GM12878 (cell line): ENCODE data around the gene SORBS1. TPM values are rescaled to one million over a fixed set of nuclear protein-coding genes. Genes with fewer than 3 reads are reported as not detected.

Source experiments
- ATAC-seq: fragments of 200-7000 bp; cut with Tn5 transposase; 3 replicates; pipeline ENCODE4 v1.9.1; 2020; ENCODE audit warnings: mild to moderate bottlenecking, moderate library complexity
- BruUV-seq: library from RNA; stranded (reverse); fragments of 400-500 nt; replicated peaks from 2 replicates; lab custom pipeline; 2021; lab: Mats Ljungman, UMichigan
- CTCF ChIA-PET: fragments of 300-600 bp; sonication (Branson Sonifier 250); formaldehyde crosslinking; extraction: SDS; loops from one replicate; lab custom pipeline; 2021; ENCODE audit warnings: inconsistent platforms; lab: Yijun Ruan, JAX
- POLR2A ChIA-PET: fragments of 350-600 bp; formaldehyde crosslinking; extraction: SDS; loops from one replicate; lab custom pipeline; 2021; ENCODE audit warnings: inconsistent platforms; lab: Charles Lee
- RAD21 ChIA-PET: fragments of 300-600 bp; sonication (Branson Sonifier 250); formaldehyde crosslinking; loops from one replicate; lab custom pipeline; 2023; ENCODE audit warnings: antibody characterized with exemption; ENCODE audit not compliant: unreplicated experiment; lab: Charles Lee
- SMC1A ChIA-PET: fragments of 300-600 bp; sonication (Branson Sonifier 250); formaldehyde crosslinking; loops from one replicate; lab custom pipeline; 2023; ENCODE audit not compliant: unreplicated experiment, uncharacterized antibody; lab: Charles Lee
- DNase-seq: peaks from one replicate; pipeline ENCODE4 v3.0.0-alpha.2; 2011; ENCODE audit warnings: low read depth, low spot score
- FAIRE-seq: peaks from 3 replicates; lab custom pipeline; 2011; peaks lifted over from hg19 to GRCh38; lab: Jason Lieb, UNC
- H2AFZ ChIP-seq: 2 replicates; pipeline ENCODE4 v1.6.0; 2011; ENCODE audit warnings: low read depth, low read length, control low read depth; ENCODE audit not compliant: control insufficient read depth
- H3K27ac ChIP-seq: 2 replicates; pipeline ENCODE4 v1.5.1; 2011; ENCODE audit warnings: control low read depth; ENCODE audit not compliant: control insufficient read depth, insufficient read depth
- H3K27me3 ChIP-seq, 2 experiments: replicated peaks in 1 of 2; 2 replicates each; pipeline versions ENCODE4 v1.6.0 to v1.6.1; 2011; ENCODE audit warnings: low read length in 1 of 2; ENCODE audit not compliant: control insufficient read depth in 2 of 2, insufficient read depth in 2 of 2
- H3K36me3 ChIP-seq, 2 experiments: 2 replicates each; pipeline ENCODE4 v1.5.1; 2011; ENCODE audit warnings: low read length in 1 of 2; ENCODE audit not compliant: control insufficient read depth in 2 of 2, insufficient read depth in 2 of 2
- H3K4me1 ChIP-seq: 2 replicates; pipeline ENCODE4 v1.6.1; 2011; ENCODE audit warnings: mild to moderate bottlenecking, low read length, moderate library complexity, mixed read lengths; ENCODE audit not compliant: control insufficient read depth, insufficient read depth
- H3K4me2 ChIP-seq: 2 replicates; pipeline ENCODE4 v1.6.0; 2011; ENCODE audit warnings: control low read depth; ENCODE audit not compliant: control insufficient read depth, insufficient read depth
- H3K4me3 ChIP-seq: fragments of 200-600 bp; sonication (generic); 2 replicates; pipeline ENCODE4 v1.5.1; 2016
- H3K79me2 ChIP-seq: 2 replicates; pipeline ENCODE4 v1.6.0; 2011; ENCODE audit warnings: low read length; ENCODE audit not compliant: control insufficient read depth, insufficient read depth
- H3K9ac ChIP-seq: 2 replicates; pipeline ENCODE4 v1.8.0; 2011; ENCODE audit warnings: low read length, control low read depth, mixed read lengths; ENCODE audit not compliant: control insufficient read depth, insufficient read depth
- H3K9me3 ChIP-seq: replicated peaks from 3 replicates; pipeline ENCODE4 v1.5.1; 2011; ENCODE audit warnings: mild to moderate bottlenecking, low read length; ENCODE audit not compliant: control insufficient read depth, insufficient read depth
- H4K20me1 ChIP-seq: 2 replicates; pipeline ENCODE4 v1.6.0; 2011; ENCODE audit not compliant: control insufficient read depth, insufficient read depth
- BACH1 ChIP-seq: fragments of 450-650 bp; IDR thresholded peaks from 2 replicates; pipeline ENCODE4 v1.6.1; 2017; ENCODE audit warnings: mild to moderate bottlenecking, borderline replicate concordance
- BMI1 ChIP-seq: fragments of 450-650 bp; IDR thresholded peaks from 2 replicates; pipeline ENCODE4 v1.6.1; 2016; ENCODE audit warnings: mild to moderate bottlenecking, moderate library complexity, borderline replicate concordance
- BRCA1 ChIP-seq: IDR thresholded peaks from 2 replicates; pipeline ENCODE4 v1.6.1; 2011; ENCODE audit warnings: low read depth, low read length, improper control_type of control experiment
- CHD2 ChIP-seq: IDR thresholded peaks from 2 replicates; pipeline ENCODE4 v1.6.1; 2011; ENCODE audit warnings: low read depth, low read length, improper control_type of control experiment, borderline replicate concordance
- E2F4 ChIP-seq: IDR thresholded peaks from 2 replicates; pipeline ENCODE4 v1.6.1; 2012; ENCODE audit warnings: low read depth, low read length, improper control_type of control experiment
- ESRRA ChIP-seq: IDR thresholded peaks from 2 replicates; pipeline ENCODE4 v1.6.1; 2012; ENCODE audit warnings: mild to moderate bottlenecking, low read length, improper control_type of control experiment
- GABPA ChIP-seq: IDR thresholded peaks from 2 replicates; pipeline ENCODE4 v1.6.1; 2014; ENCODE audit warnings: antibody characterized with exemption, low read depth, mild to moderate bottlenecking, inconsistent platforms
- JUNB ChIP-seq: IDR thresholded peaks from 2 replicates; pipeline ENCODE4 v1.6.1; 2016; ENCODE audit warnings: antibody characterized with exemption, mild to moderate bottlenecking
- JUND ChIP-seq: IDR thresholded peaks from 2 replicates; pipeline ENCODE4 v1.6.1; 2012; ENCODE audit warnings: low read depth, mild to moderate bottlenecking, low read length, improper control_type of control experiment, moderate library complexity
- MYC ChIP-seq: IDR thresholded peaks from 2 replicates; pipeline ENCODE4 v1.6.1; 2011; ENCODE audit warnings: mild to moderate bottlenecking, low read length, moderate library complexity, inconsistent platforms; ENCODE audit not compliant: insufficient read depth, insufficient replicate concordance, insufficient read length, severe bottlenecking
- NFYB ChIP-seq: IDR thresholded peaks from 2 replicates; pipeline ENCODE4 v1.6.1; 2011; ENCODE audit warnings: low read depth, mild to moderate bottlenecking, low read length, improper control_type of control experiment, moderate library complexity; ENCODE audit not compliant: insufficient read depth
- NR2F1 ChIP-seq: fragments of 450-650 bp; conservative IDR thresholded peaks from 2 replicates; pipeline ENCODE4 v1.6.1; 2017; ENCODE audit warnings: mild to moderate bottlenecking
- ZBTB4 ChIP-seq: fragments of 450-650 bp; formaldehyde crosslinking; IDR thresholded peaks from 2 replicates; pipeline ENCODE4 v1.4.0; 2022; ENCODE audit warnings: mild to moderate bottlenecking, moderate library complexity
- ZNF24 ChIP-seq: fragments of 450-650 bp; IDR thresholded peaks from 2 replicates; pipeline ENCODE4 v1.6.1; 2017; ENCODE audit warnings: antibody characterized with exemption, mild to moderate bottlenecking
- ZNF687 ChIP-seq: fragments of 450-650 bp; IDR thresholded peaks from 2 replicates; pipeline ENCODE4 v1.6.1; 2017; ENCODE audit warnings: mild to moderate bottlenecking, moderate library complexity
- WGBS: methylation state at CpG from one replicate; pipeline ENCODE4 v1.1.6; 2016; ENCODE audit warnings: low lambda C conversion rate; ENCODE audit not compliant: insufficient replicate concordance, insufficient coverage; ENCODE audit errors: missing lambda C conversion rate; 5-methylcytosine and 5-hydroxymethylcytosine counted together
- in situ Hi-C: fragments of 300-500 bp; cut with MboI; formaldehyde crosslinking; loops from 9 replicates; pipeline ENCODE4 v1.14.3; 2018; ENCODE audit warnings: mixed read lengths
- intact Hi-C: fragments of 100-400 bp; cut with micrococcal nuclease; formaldehyde crosslinking; loops from one replicate; pipeline ENCODE4 v1.14.2; 2022; ENCODE audit not compliant: unreplicated experiment
- polyA plus RNA-seq, 11 experiments: library from polyadenylated mRNA; depleted of rRNA in 4 of 11; unstranded in 6 of 11; stranded (reverse) in 5 of 11; fragments of >200 nt; fragmentation: Nextera tagmentation in 4 of 11; fragmentation: Illumina TruSeq in 1 of 11; extraction: Ambion mirVana in 4 of 11; extraction: Trizol in 1 of 11; gene quantifications; 1 replicate in 1 of 11; 2 replicates in 10 of 11; pipeline versions ENCODE4 v1.2.1 to v1.2.3, GENCODE V29; 2011 to 2016; ENCODE audit warnings: inconsistent platforms in 2 of 11, missing spikeins in 2 of 11, low read depth in 1 of 11
- total RNA-seq, 4 experiments: library from RNA; depleted of rRNA in 3 of 4; stranded (reverse); fragments of >200 nt in 3 of 4; fragmentation: Illumina TruSeq in 1 of 4; extraction: Trizol in 1 of 4; gene quantifications; 2 replicates each; pipeline versions ENCODE4 v1.2.1 to v1.2.3, GENCODE V29; 2013 to 2021

Gene SORBS1
- total and polyA plus RNA-seq, 10 of the 15 experiments (the other 5 are each of a cell fraction or from before 2014, with no cell fraction given) = 0.13 to 0.75 (median 0.39) TPM

GRCh38 chr10:95459446-95460045 lies 101.6 kb downstream of the SORBS1 start (continued):
- TF ChIP-seq BACH1 (no peak), ZNF24 (no peak), MYC (no peak), ESRRA (no peak)

GRCh38 chr10:95458871-95459270 lies 102.3 kb downstream of the SORBS1 start:
- in situ Hi-C loops (no loop called here), intact Hi-C loops (no loop called here)
- FAIRE-seq (no peak), DNase-seq (no peak), ATAC-seq (no peak)
- H3K4me2 ChIP-seq = no peak overlapping the region
- ChIA-PET SMC1A (interaction anchor here (0.7 to 1.0 kb wide), 2 partner anchors 16 to 18 kb away, joined by 3 to 4 read pairs; no protein-coding TSS in a partner anchor), POLR2A (interaction anchor here (0.5 to 0.7 kb wide), 3 partner anchors 47 to 465 kb away, joined by 3 read pairs; no protein-coding TSS in a partner anchor), CTCF (interaction anchor here (0.6 to 1.7 kb wide), 3 partner anchors 12 to 28 kb away, joined by 3 to 9 read pairs (median 5); no protein-coding TSS in a partner anchor), RAD21 (no interaction called here)
- H2AFZ ChIP-seq = no peak overlapping the region
- 0% methylated on average over 1 of the region's 1 CpG for WGBS
- H3K9ac ChIP-seq = no peak overlapping the region
- no peak for TF ChIP-seq BMI1
- TF ChIP-seq NFYB = no peak
- no peak for TF ChIP-seq NR2F1
- TF ChIP-seq ZNF687 = no peak
- no peak for TF ChIP-seq ZBTB4
- TF ChIP-seq BACH1 = no peak
- no peak for TF ChIP-seq BRCA1
- TF ChIP-seq CHD2 = no peak
- TF ChIP-seq GABPA = no peak
- TF ChIP-seq JUND = no peak
- TF ChIP-seq JUNB = no peak
- TF ChIP-seq E2F4 = no peak
- H3K9me3 ChIP-seq = no peaks in the 10 kb centered on the region
- BruUV-seq = no TSS peak
- H3K27me3 ChIP-seq = peaks cover 0 to 2% of the 10 kb centered on the region in 2 experiments; a peak in 2 of 4 replicates
- H3K27ac ChIP-seq = no peak overlapping the region
- H3K4me3 ChIP-seq = no peak overlapping the region
- no peaks in the 10 kb centered on the region for H3K36me3 ChIP-seq
- no peaks in the 10 kb centered on the region for H3K79me2 ChIP-seq
- H3K4me1 ChIP-seq = no peaks in the 10 kb centered on the region
- H4K20me1 ChIP-seq = no peaks in the 10 kb centered on the region
